RPMI7951 (cell line): Measurements from ENCODE around the gene CPS1. TPM values are rescaled to one million over a fixed set of nuclear protein-coding genes. Genes with fewer than 3 reads are reported as not detected.

Experiments used
- DNase-seq: peaks from one replicate; pipeline ENCODE4 v3.0.0-alpha.2; 2012; ENCODE audit warnings: low read depth
- total RNA-seq: library from RNA; depleted of rRNA; stranded (reverse); fragments of >200 nt; shearing (Covaris generic); gene quantifications from 2 replicates; pipeline ENCODE4 v1.2.3, GENCODE V29; 2014; rRNA removed

Gene CPS1
- total RNA-seq = 46.0 and 49.3 TPM in 2 replicates

DNA sequence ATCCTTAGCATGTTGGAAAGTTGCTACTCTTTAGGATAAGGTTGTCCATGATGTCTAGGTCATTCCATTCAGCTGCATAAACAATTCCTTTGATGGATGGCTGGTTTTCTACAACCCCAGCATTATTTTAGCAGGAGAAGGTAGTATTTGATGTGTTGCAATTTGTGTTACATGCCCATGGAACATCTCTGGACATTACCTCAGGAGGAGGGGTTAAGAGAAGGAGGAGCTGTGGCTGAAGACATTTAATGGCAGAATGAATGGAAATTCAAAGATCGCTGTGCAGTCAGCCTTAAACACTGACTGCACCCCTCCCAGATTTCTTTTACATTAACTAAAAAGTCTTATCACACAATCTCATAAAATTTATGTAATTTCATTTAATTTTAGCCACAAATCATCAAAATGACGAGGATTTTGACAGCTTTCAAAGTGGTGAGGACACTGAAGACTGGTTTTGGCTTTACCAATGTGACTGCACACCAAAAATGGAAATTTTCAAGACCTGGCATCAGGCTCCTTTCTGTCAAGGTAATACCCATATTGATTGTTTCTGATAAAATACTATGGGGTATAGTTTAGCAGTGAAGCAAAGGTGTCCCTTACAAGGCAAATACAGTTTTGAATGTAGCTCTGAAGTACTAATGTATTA lies at the start of gene CPS1:
Gene CPS1 (plus strand): TSS at position 271 of the 652 bp plus-strand sequence. CDS start 135 bp downstream, at position 406.
- DNase-seq = no peak

DNA sequence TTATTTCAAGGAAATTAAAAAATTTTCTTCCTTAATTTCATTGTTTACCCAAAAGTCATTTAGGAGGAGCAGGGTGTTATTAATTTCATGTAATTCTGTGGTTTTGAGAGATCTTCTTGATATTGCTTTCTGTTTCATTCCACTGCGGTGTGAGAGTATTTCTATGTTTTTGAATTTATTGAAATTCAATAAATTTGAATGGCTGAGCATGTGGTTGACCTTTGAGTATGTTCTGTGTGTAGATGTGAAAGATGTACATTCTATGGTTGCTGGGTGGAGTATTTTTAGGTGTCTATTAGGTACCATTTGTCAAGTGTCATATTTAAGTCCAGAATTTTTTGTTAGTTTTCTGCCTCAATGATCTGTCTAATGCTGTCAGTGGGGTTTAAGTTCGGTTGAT lies 40.5 kb upstream of the CPS1 start:
- DNase-seq = no peak

DNA sequence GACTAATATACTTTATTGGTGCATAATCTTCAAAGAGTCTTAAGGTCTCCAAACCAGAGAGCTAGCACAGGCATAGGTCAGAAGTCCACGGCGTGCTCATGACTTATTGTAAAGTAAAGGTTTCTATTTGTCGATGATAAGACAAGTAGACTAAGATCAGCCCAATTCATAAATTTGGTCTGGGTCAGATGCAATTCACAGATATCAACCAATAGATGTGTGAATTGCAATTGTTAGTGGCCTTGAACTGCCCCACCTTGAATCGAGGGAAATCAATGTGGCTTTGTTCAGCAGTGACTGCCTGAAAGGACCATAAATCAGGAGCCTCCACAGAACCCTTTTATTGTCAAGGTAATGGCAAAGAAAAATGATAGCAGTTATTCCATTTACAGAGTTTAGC lies 39.1 kb upstream of the CPS1 start:
- no peak for DNase-seq

DNA sequence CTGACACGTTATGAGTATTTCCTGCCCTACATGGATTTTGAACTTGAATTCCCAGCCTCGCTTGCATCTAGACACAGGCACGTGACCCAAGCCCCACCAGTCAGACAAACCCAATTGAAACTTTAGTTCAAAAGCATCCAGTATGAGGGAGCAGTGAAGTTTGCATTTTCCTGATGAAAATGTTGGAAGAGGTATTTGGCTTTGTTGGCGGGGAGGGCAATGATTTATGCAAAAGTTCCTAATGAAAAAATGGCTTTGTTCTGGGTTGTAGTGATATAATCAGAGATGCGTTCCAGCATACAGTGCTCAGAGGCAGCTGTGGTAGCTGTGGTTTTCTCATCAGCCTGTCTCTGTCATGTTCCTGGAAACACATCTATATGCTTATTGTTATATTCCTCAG lies 36.8 kb upstream of the CPS1 start:
- DNase-seq = peak; percentile 54

DNA sequence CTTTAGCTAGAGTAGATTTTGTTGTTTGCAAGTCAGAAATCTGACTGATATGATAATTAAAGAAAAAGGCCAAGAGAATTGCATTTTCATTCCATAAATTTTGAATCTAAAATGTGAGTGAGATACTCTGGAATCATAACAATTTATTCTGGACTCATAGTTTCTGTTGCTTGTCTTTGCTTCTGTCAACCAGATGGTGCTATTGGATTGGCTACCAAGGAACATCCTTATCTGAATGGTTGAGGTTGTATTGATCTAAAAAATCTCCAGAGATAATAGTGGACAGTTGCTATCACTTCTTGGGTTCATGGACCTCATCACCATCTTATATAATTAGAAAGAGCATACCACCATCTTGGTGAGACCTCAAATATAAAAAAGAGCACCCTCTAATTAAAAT lies 34.0 kb upstream of the CPS1 start:
- no peak for DNase-seq

GRCh38 chr2:210523650-210524289 lies 32.6 kb upstream of the CPS1 start:
- no peak for DNase-seq

GRCh38 chr2:210524533-210524932 lies 31.9 kb upstream of the CPS1 start:
- no peak for DNase-seq

DNA sequence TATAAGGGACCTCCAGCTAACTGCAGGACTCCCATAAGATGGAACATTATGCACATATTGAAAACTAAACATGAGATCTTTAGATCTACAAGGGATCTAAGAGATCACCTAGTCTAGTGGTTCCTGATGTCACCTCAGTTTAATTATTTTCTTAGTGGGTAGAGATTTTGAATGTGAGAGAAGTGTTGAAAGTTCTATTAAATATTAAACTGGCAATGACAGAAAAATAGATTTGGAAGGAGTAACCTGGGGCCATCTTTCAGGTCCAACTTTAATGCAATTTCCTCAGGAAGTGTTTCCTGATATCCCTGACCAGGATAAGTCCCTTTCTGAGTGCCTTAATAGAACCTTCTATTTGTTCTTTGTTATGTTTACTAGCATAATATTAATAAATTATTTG lies 29.1 kb upstream of the CPS1 start:
- no peak for DNase-seq

DNA sequence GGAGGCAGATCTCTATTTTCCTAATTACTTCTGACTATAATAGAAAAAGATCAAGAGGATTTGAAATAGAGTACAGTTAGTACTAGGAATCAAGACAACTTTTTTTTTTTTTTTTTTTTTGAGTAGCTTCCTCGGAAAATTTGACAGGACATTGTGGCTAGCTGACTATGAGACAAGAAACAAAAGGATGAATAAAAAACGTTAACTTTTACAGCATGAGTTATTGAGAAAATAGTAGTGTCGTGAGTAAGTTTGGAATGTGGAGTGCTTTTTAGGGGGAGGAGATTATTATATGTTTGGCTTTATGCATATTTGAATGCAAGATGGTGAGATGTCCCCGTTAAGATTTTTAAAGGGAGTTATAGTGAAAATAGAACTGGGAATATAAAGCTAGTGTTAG lies 27.7 kb upstream of the CPS1 start:
- DNase-seq = peak; percentile 30

GRCh38 chr2:210531050-210531449 lies 25.3 kb upstream of the CPS1 start:
- DNase-seq = no peak

DNA sequence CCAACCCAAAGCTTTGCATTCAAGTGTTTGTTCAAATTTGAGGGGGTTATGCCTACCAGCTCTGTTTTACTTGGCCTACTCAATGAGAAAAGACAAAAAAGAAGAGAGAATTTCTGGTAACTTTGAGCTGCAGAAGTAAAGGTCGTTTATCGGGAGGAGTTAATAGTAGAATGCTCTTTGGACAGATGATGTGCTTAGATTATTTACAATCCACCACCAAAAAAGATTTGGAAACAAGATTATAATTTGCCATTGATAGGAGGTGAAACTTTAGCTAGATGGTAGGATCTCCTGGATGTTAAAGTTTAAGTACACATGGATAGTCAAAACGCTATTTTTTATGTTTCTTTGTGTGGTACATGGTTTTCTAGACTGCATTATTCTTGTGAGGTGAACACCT lies 24.9 kb upstream of the CPS1 start:
- DNase-seq = no peak

GRCh38 chr2:210533389-210533788 lies 23.0 kb upstream of the CPS1 start:
- DNase-seq = no peak

- no peak for DNase-seq
Observed at GRCh38 chr2:210534879-210535278, 21.5 kb upstream of the CPS1 start.

GRCh38 chr2:210536973-210537650 lies 19.3 kb upstream of the CPS1 start:
- DNase-seq = no peak

- DNase-seq = no peak
Observed at GRCh38 chr2:210539035-210539434, 17.4 kb upstream of the CPS1 start.

DNA sequence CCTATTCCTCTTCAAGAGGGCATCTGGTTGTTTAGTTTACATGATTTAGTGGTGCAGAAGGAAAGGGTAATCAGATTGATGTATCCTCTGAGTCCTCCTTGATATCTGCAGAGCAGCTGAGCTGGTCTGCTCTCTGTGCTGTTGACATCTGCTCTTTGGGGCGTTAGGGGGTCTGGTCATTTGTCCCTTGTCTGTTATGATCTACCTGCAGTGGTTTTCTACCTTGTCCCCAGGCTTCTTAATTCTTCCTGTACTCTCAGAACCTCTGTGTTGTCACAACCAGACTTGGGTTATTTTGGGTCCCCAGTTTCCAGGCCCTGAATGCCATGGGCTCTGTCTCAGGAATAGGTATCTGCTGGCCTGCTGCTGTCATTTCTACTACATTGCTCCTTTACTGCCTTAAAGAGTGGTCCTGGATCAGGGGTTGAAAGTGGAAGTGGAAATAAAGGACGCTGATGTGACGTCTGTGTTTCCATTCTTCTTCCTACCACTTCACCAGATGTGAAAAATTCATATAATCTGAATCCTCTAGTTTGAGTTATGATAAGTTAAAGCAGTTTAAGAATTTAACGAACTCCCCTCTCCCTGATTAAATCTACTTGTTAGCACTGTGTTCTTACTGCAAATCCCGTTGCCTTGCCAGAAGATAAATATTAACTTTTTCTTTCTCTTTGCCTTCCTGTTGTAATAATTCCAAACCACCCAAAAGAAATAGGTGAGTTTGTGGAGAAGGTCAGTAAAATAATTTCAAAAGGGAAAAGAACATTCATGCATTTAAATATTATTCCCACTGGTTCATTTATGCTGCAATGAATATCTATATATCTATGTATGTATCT lies 16.6 kb upstream of the CPS1 start:
- no peak for DNase-seq

DNA sequence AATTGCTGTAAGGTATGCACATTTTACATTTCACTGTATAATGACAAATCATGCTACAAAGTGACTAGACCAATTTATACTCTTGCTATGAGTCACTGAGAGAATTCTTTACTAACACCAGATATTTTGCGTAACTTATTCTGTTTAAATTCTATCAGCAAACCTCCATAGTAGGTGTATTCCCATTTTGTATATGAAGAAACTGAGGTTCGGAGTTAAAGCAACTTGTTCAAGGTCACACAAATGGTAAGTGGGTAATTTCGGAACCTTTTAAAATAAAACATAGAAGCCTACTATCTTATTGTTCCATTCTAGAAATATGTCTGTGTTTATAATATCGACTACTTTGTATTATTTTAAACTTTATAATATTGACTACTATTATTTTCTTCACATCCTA lies 15.9 kb upstream of the CPS1 start:
- no peak for DNase-seq

DNA sequence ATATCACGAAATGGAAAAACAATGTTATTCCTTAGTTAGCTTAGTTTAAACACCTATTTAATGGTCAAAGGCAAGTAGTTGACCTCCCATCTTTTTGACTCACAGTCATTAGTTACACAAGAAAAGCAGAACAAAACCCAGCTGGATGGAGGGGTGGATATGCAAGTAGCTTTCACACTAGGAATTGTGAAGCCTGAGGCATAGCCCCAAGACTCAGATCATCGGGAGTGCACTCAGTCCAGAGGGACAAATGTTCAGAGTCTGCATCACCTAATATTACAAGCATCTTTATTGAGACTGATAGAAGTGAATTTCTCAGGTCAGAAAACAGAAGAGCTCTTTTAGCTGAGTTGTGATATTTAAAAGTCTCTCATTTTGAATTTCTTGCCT lies 15.5 kb upstream of the CPS1 start:
- DNase-seq = no peak

DNA sequence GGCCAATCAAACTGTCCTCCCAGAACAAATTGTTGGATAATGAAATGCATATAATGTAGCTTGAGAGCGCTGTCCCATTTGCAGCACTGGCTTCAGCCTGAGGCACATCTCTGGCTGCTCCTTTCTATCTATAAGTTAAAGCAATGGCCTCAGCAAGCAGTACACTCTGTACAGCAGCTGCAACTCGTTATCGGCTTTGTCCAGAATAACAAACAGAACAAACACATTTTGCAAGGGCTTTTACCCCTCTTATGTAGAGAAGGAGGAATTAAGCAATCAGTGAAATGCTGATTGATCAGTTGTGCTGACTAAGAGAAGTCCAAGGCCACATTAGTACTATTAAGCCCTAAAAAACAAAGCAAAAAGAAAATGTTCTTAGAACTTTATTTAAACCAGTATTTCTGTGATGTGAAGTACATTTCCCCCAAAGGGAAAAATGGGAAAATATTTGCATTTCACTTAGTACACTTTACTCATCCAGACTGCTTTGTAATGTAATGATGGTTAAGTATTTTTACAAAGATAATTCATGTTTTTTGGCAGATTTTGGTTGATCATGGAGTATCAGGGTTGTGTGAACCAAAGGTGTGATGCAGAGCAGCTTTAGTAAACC lies 15.0 kb upstream of the CPS1 start:
- no peak for DNase-seq

GRCh38 chr2:210544007-210544590 lies 12.3 kb upstream of the CPS1 start:
- no peak for DNase-seq

DNA sequence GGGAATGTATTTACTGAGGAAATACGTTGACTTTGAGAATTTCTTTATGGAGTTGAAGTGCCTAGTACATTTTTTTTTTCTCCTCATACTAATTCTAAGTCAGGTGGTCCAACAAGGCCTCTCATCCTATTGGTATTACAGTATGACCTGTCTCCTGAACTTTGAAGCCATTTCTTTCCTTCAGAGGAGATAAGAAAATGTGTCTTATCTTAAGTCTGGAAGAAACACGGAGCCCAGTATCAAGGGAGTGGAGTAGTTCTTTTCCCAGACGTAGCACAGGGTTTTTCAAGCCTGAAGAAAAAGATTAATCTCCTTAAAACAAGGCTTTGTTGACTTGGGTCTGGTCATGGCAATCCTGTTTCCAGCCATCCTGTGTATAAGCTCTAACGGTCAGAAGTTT lies 11.6 kb upstream of the CPS1 start:
- no peak for DNase-seq
